ENCODE measurements around the gene GXYLT2. TPM values are rescaled to one million over a fixed set of nuclear protein-coding genes. Genes with fewer than 3 reads are reported as not detected.

GXYLT2 gene
- total RNA-seq = 37.8 and 48.0 TPM in 2 replicates

GRCh38 chr3:72887705-72888545, at the start of gene GXYLT2:
Gene GXYLT2 (plus strand): TSS chr3:72888046. CDS start chr3:72888234, 188 bp downstream.

GRCh38 chr3:72847751-72848702, 39.8 kb upstream of the GXYLT2 start, which contains the start of gene SHQ1:
Gene SHQ1 (minus strand): TSS chr3:72848445. CDS start chr3:72848340, 105 bp downstream.

GRCh38 chr3:72996473-72997333, 108.9 kb downstream of the GXYLT2 start, which contains the start of gene PPP4R2:
Gene PPP4R2 (plus strand): TSS chr3:72996811. CDS start chr3:72997038, 227 bp downstream.

Small RNA genes lying within 50 kb of the gene (small RNA-seq; reads per million reads assigned to genes)
- gene RF00017 = not detected

Other genes with a start within 250 kb of the GXYLT2 start
- gene SHQ1, start 39.6 kb upstream of the GXYLT2 start, total RNA-seq = 20.8 and 23.9 TPM in 2 replicates
- 54.8 and 56.8 TPM in 2 replicates for gene PPP4R2, start 108.8 kb downstream of the GXYLT2 start, total RNA-seq
- gene EBLN2, start 173.6 kb downstream of the GXYLT2 start, total RNA-seq = 5.2 and 6.5 TPM in 2 replicates

Measured in hair follicle dermal papilla cell (primary cell).